Chondrocyte (in vitro differentiated cells): ENCODE data around the gene TPSD1. TPM values are rescaled to one million over a fixed set of nuclear protein-coding genes. Genes with fewer than 3 reads are reported as not detected.
"Not testable (repeated sequence)": the region's sequence is repeated elsewhere in the genome, so short reads cannot be mapped to it uniquely, and the experiment has no call there.

Experiments
- DNase-seq: peaks from one replicate; pipeline ENCODE4 v3.0.0; 2021; ENCODE audit warnings: mixed read lengths, low spot score
- H3K27ac Mint-ChIP-seq: one replicate; pipeline ENCODE4 v1.8.0; 2021; ENCODE audit warnings: mild to moderate bottlenecking, moderate library complexity, mixed read lengths; ENCODE audit not compliant: unreplicated experiment
- H3K27me3 Mint-ChIP-seq: 2 replicates; pipeline ENCODE4 v1.8.0; 2021; ENCODE audit warnings: low read depth, mixed read lengths
- H3K36me3 Mint-ChIP-seq: 2 replicates; pipeline ENCODE4 v1.8.0; 2021; ENCODE audit warnings: low read depth, mixed read lengths
- H3K4me1 Mint-ChIP-seq: 2 replicates; pipeline ENCODE4 v1.8.0; 2021; ENCODE audit warnings: low read depth, mild to moderate bottlenecking, mixed read lengths
- H3K4me3 Mint-ChIP-seq: one replicate; pipeline ENCODE4 v1.8.0; 2021; ENCODE audit warnings: mild to moderate bottlenecking, moderate library complexity, mixed read lengths; ENCODE audit not compliant: unreplicated experiment
- H3K9me3 Mint-ChIP-seq: 2 replicates; pipeline ENCODE4 v1.8.0; 2021; ENCODE audit warnings: low read depth, mixed read lengths
- total RNA-seq: library from RNA; stranded (reverse); gene quantifications from 3 replicates; pipeline ENCODE4 v1.2.1, GENCODE V29; 2021
- TF ChIP-seq, protein P1 (sequence below): fragments of 200-600 bp; sonication (generic); IDR thresholded peaks from 2 replicates; pipeline ENCODE4 v1.5.0; 2021; ENCODE audit warnings: antibody characterized with exemption, mild to moderate bottlenecking, moderate library complexity

TPSD1 gene
- total RNA-seq, 1 donor from 2014 or later, result not detected

DNA sequence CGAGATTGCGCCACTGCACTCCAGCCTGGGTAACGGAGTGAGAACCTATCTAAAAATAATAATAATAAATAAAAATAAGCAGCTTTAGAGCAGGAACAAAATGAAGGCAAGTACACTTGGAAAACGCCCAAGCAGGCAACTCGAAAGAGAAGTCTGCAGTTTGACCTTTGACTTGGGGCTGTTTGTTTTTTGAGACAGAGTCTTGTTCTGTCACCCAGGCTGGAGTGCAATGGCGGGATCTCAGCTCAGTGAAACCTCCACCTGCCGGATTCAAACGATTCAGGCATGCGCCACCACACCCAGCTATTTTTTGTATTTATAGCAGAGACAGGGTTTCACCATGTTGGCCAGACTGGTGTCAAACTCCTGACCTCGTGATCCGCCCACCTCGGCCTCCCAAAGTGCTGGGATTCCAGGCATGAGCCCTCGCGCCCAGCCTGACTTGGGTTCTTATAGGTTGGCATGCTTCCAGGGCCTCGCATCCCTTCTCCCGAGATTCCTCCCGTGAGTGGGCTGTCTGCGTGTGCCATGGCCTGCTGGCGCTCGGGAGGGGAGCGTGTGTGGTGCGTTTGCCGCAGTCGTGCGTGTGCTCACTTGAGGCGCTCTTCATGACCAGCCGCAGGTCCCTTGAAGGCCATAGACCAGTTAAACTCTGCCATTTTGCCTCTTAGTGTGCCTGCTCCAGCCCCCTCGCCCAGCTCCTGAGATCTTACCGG, 35.1 kb downstream of the TPSD1 start:
- DNase-seq, result no peak
- H3K4me1 Mint-ChIP-seq, result peaks cover 7% of the 10 kb centered on the region
- H3K27me3 Mint-ChIP-seq, result peaks cover 46% of the 10 kb centered on the region

DNA sequence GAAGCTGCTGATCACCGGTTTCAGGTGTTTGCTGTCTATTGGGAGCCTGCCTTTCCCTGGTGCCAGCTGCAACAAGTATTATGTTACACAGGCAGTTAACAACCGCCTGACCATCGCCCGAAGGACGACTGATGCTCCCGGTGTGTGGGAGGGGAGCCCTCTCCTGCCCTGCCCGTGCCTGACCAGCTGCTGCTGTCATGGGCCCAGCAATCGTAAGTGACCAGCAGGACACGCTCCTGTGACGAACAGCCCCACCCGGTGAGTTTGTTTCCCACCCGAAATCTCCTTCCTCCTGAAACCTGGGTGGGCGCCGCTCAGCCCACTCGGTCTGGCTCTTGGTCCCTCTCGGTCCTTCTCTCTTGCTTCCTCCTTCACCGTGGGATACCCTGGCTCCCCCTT, 35.7 kb downstream of the TPSD1 start:
- TF ChIP-seq, protein P1, sequence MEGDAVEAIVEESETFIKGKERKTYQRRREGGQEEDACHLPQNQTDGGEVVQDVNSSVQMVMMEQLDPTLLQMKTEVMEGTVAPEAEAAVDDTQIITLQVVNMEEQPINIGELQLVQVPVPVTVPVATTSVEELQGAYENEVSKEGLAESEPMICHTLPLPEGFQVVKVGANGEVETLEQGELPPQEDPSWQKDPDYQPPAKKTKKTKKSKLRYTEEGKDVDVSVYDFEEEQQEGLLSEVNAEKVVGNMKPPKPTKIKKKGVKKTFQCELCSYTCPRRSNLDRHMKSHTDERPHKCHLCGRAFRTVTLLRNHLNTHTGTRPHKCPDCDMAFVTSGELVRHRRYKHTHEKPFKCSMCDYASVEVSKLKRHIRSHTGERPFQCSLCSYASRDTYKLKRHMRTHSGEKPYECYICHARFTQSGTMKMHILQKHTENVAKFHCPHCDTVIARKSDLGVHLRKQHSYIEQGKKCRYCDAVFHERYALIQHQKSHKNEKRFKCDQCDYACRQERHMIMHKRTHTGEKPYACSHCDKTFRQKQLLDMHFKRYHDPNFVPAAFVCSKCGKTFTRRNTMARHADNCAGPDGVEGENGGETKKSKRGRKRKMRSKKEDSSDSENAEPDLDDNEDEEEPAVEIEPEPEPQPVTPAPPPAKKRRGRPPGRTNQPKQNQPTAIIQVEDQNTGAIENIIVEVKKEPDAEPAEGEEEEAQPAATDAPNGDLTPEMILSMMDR, result no peak
- Mint-ChIP-seq H3K36me3 (no peaks in the 10 kb centered on the region), H3K4me3 (no peak overlapping the region), H3K9me3 (no peaks in the 10 kb centered on the region), H3K4me1 (peaks cover 7% of the 10 kb centered on the region), H3K27me3 (peaks cover 45% of the 10 kb centered on the region), H3K27ac (no peak overlapping the region)
- no peak for DNase-seq

More for the DNA sequence above, 35.1 kb downstream of the TPSD1 start:
- H3K4me3 Mint-ChIP-seq, result no peak overlapping the region
- TF ChIP-seq, protein P1, result no peak
- H3K9me3 Mint-ChIP-seq, result no peaks in the 10 kb centered on the region
- H3K27ac Mint-ChIP-seq, result no peak overlapping the region
- no peaks in the 10 kb centered on the region for H3K36me3 Mint-ChIP-seq

DNA sequence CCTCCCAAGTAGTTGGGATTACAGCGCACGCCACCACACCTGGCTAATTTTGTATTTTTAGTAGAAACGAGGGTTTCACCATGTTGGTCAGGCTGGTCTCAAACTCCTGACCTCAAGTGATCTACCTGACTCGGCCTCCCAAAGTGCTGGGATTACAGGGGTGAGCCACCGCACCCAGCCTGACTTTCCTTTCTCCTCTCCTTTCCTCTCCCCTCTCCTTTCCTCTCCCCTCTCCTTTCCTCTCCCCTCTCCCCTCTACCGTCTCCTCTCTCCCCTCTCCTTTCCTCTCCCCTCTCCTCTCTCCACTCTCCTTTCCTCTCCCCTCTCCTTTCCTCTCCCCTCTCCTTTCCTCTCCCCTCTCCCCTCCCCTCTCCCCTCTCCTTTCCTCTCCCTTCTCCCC, 36.3 kb downstream of the TPSD1 start:
- Mint-ChIP-seq H3K4me1 (peaks cover 12% of the 10 kb centered on the region), H3K27me3 (peaks cover 48% of the 10 kb centered on the region)
- not testable (repeated sequence) for H3K36me3 Mint-ChIP-seq, H3K27ac Mint-ChIP-seq, H3K9me3 Mint-ChIP-seq, H3K4me3 Mint-ChIP-seq, DNase-seq

DNA sequence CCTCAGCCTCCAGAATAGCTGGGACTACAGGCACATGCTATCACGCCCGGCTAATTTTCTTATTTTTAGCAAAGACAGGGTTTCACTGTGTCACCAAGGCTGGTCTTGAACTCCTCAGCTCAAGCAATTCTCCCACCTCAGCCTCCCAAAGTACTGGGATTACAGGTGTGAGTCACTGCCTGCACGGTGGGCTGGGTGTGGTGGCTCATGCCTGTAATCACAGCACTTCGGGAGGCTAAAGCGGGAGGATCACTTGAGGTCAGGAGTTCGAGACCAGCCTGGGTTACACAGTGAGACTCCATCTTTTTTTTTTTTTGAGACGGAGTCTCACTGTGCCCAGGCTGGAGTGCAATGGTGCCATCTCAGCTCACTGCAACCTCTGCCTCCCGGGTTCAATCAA, 36.9 kb downstream of the TPSD1 start:
- not testable (repeated sequence) for H3K9me3 Mint-ChIP-seq, H3K27ac Mint-ChIP-seq, H3K36me3 Mint-ChIP-seq, H3K4me3 Mint-ChIP-seq, DNase-seq
- Mint-ChIP-seq H3K27me3 (peaks cover 44% of the 10 kb centered on the region), H3K4me1 (peaks cover 11% of the 10 kb centered on the region)

DNA sequence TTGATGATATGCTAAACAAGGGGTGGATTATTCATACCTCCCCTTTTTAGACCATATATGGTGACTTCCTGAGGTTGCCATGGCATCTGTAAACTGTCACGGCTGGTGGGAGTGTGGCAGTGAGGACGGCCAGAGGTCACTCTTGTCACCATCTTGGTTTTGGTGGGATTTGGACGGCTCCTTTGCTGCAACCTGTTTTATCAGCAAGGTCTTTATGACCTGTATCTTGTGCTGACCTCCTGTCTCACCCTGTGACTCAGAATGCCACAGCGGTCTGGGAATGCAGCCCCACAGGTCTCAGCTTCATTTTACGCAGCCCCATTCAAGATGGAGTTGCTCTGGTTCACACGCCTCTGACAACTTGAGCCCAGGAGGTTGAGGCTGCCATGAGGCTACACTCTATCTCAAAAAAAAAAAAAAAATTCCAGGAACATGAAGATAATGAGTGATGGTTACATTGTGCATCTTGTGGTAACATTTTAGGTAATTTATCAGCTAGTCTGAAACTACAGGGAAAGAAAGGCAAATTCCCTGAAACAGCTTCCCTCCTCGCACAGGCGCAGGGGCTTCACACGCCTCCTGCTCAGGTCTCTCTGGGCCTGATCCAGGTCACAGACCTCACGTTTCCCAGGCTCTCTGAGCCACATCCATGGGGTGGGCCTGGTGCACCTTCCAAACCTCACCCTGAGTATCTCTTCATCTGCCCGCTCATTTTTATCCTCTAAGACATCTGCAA, 38.2 kb downstream of the TPSD1 start:
- no peak overlapping the region for H3K27ac Mint-ChIP-seq
- peaks cover 45% of the 10 kb centered on the region for H3K27me3 Mint-ChIP-seq
- H3K36me3 Mint-ChIP-seq, result no peaks in the 10 kb centered on the region

DNA sequence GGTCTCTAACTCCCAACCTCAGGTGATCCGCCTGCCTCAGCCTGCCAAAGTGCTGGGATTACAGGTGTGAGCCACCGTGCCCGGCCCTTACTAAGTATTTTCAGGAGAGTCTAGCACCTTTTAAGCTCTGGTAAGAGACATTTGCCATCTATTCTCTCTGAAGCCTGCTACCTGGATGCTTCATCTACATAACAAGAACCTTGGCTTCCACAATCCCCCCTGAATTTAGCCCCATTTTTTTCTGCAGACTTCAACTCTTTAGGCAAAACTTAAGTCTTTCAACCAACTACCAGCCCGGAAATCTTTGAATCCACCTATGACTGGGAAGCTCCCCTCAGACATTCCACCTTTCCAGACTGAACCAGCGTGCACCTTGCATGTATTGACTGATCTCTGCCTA, 39.6 kb downstream of the TPSD1 start:
- peaks cover 7% of the 10 kb centered on the region for H3K4me1 Mint-ChIP-seq
- H3K27ac Mint-ChIP-seq, result no peak overlapping the region
- DNase-seq, result no peak
- no peaks in the 10 kb centered on the region for H3K9me3 Mint-ChIP-seq
- no peak overlapping the region for H3K4me3 Mint-ChIP-seq
- H3K36me3 Mint-ChIP-seq, result no peaks in the 10 kb centered on the region
- peaks cover 37% of the 10 kb centered on the region for H3K27me3 Mint-ChIP-seq
- TF ChIP-seq, protein P1, result no peak

More for the DNA sequence above, 38.2 kb downstream of the TPSD1 start:
- Mint-ChIP-seq H3K4me1 (peaks cover 7% of the 10 kb centered on the region), H3K4me3 (no peak overlapping the region), H3K9me3 (no peaks in the 10 kb centered on the region)
- DNase-seq, result no peak
- TF ChIP-seq, protein P1, result no peak

DNA sequence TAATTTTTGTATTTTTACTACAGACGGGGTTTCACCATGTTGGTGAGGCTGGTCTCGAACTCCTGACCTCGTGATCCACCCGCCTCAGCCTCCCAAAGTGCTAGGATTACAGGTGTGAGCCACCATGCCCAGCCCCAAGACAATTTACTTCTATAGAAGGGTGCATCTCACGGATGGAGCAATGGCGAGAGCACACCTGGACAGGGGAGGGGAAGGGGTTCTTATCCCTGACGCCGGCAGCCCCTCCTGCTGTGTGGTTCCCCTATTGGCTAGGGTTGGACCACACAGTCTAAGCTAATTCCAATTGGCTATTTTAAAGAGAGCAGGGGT, 40.8 kb downstream of the TPSD1 start:
- not testable (repeated sequence) for H3K4me1 Mint-ChIP-seq, H3K27ac Mint-ChIP-seq, H3K36me3 Mint-ChIP-seq, H3K4me3 Mint-ChIP-seq, H3K9me3 Mint-ChIP-seq, DNase-seq
- H3K27me3 Mint-ChIP-seq, result peaks cover 33% of the 10 kb centered on the region
